Measurements from ENCODE around the gene EID3. TPM values are rescaled to one million over a fixed set of nuclear protein-coding genes. Genes with fewer than 3 reads are reported as not detected.

The EID3 gene
- total and polyA plus RNA-seq, 2 of the 8 experiments (the other 6 are each of a cell fraction or from before 2014, with no cell fraction given) = 1.2 to 2.8 TPM

DNA sequence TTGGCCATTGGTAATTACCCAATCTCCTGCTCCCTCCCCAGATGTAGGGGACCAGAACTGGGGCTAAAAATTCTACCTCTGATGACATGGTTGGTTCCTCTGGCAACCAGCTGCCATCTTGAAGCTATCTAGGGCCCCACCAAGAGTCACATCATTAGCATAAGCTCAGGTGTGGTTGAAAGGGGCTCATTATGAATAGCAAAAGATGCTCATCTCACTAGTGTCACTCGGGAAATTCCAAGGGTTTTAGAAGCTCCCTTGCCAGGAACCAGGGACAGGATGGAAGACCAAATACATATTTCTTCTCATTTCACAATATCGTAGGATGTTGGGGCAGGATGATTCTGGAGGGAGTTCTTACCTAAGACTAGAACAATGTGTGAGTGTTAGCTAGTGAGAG is 38.6 kb downstream of the EID3 start (continued):
- TF ChIP-seq GTF2F1 (IDR thresholded peaks at IDR 0.05; ENCODE audit: borderline replicate concordance, low read depth, low read length) = no peak
